SK-MEL-5 (cell line): Measurements from ENCODE around the gene SHC4. TPM values are rescaled to one million over a fixed set of nuclear protein-coding genes. Genes with fewer than 3 reads are reported as not detected.

Experiments
- small RNA-seq, 2 experiments: library from RNA; depleted of rRNA; stranded (forward); fragments of <200 nt; gene quantifications; one replicate each; pipeline ENCODE3, GENCODE V24; 2014
- total RNA-seq: library from RNA; depleted of rRNA; stranded (reverse); fragments of >200 nt; shearing (Covaris generic); gene quantifications from 2 replicates; pipeline ENCODE4 v1.2.3, GENCODE V29; 2014; rRNA removed

SHC4 gene
- total RNA-seq, 1 experiment from 2014 or later, result 21.3 TPM

Small RNAs within 50 kb of the gene (small RNA-seq; reads per million reads assigned to genes)
- gene RF00019, result 0 reads per million in 2 experiments

Other genes starting within 250 kb of the SHC4 start
- gene CEP152, start 152.8 kb downstream of the SHC4 start, total RNA-seq, result 6.4 and 9.6 TPM in 2 replicates
- 154 and 171 TPM in 2 replicates for gene EID1, start 85.8 kb downstream of the SHC4 start, total RNA-seq
- gene SECISBP2L, start 82.5 kb upstream of the SHC4 start, total RNA-seq, result 36.4 and 38.1 TPM in 2 replicates
- 83.3 and 88.8 TPM in 2 replicates for gene COPS2, start 191.7 kb upstream of the SHC4 start, total RNA-seq
- gene GALK2, start 206.3 kb upstream of the SHC4 start, total RNA-seq, result 60.9 and 62.4 TPM in 2 replicates